ENCODE data around the gene ACSL6.
"Not testable (repeated sequence)": the region's sequence is repeated elsewhere in the genome, so short reads cannot be mapped to it uniquely, and the experiment has no call there.

Gene ACSL6

GRCh38 chr5:131939690-131940345 is 71.6 kb downstream of the ACSL6 start:
- DNase-seq = no peak

- no peak for DNase-seq
Measured at GRCh38 chr5:131932235-131932634, 79.2 kb downstream of the ACSL6 start.

- no peak for DNase-seq
Measured at GRCh38 chr5:131928957-131929356, 82.5 kb downstream of the ACSL6 start.

GRCh38 chr5:131926168-131926567 is 85.3 kb downstream of the ACSL6 start:
- no peak for DNase-seq

- DNase-seq = no peak
Measured at GRCh38 chr5:131916481-131916880, 95.0 kb downstream of the ACSL6 start.

- DNase-seq = no peak
Measured at GRCh38 chr5:131914472-131914871, 97.0 kb downstream of the ACSL6 start.

GRCh38 chr5:131913603-131914002 is 97.9 kb downstream of the ACSL6 start:
- DNase-seq = no peak

GRCh38 chr5:131906668-131907067 is 104.8 kb downstream of the ACSL6 start:
- DNase-seq = no peak

GRCh38 chr5:131902266-131902665 is 109.2 kb downstream of the ACSL6 start:
- DNase-seq = not testable (repeated sequence)
